NT2/D1 (cell line): ENCODE results near the gene CADM2.
"Not testable (repeated sequence)": the region's sequence is repeated elsewhere in the genome, so short reads cannot be mapped to it uniquely, and the experiment has no call there.

ENCODE experiments used
- YY1 ChIP-seq: IDR thresholded peaks from 2 replicates; pipeline ENCODE4 v1.6.1; 2011; ENCODE audit not compliant: insufficient read length, insufficient read depth
- ZNF274 ChIP-seq: IDR thresholded peaks from 2 replicates; pipeline ENCODE4 v1.6.1; 2011; ENCODE audit warnings: mild to moderate bottlenecking, low read depth, low read length

DNA sequence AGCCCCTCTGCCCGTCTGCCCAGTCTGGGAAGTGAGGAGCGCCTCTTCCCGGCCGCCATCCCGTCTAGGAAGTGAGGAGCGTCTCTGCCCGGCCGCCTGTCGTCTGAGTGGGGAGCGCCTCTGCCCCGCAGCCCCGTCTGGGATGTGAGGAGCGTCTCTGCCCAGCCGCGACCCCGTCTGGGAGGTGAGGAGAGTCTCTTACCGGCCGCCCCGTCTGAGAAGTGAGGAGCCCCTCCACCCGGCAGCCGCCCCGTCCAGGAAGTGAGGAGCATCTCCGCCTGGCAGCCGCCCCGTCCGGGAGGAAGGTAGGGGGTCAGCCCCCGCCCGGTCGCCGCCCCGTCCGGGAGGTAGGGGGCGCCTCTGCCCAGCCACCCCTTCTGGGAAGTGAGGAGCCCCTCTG, 40.2 kb upstream of the CADM2 start:
- not testable (repeated sequence) for TF ChIP-seq ZNF274, YY1
